Measurements from ENCODE around the gene MCOLN1.

GRCh38 chr19:7539827-7540425 is 17.5 kb downstream of the MCOLN1 start:
- TF ChIP-seq POLR2A (IDR thresholded peaks at IDR 0.05; ENCODE audit: low read depth, low read length) = no peak
- TF ChIP-seq CTCF (IDR thresholded peaks at IDR 0.05; ENCODE audit: extremely low read depth in 1 of 2, insufficient read depth in 1 of 2, low read depth in 1 of 2, low read length in 2 of 2) = no peak
- no peak for TF ChIP-seq POLR2AphosphoS5 (IDR thresholded peaks at IDR 0.05; ENCODE audit: insufficient read depth, low read depth, low read length)
- no peak for TF ChIP-seq MAX (IDR thresholded peaks at IDR 0.05; ENCODE audit: insufficient read depth, insufficient read length)
